ENCODE results near the gene RNF11.
"Not testable (repeated sequence)": the region's sequence is repeated elsewhere in the genome, so short reads cannot be mapped to it uniquely, and the experiment has no call there.

The RNF11 gene

DNA sequence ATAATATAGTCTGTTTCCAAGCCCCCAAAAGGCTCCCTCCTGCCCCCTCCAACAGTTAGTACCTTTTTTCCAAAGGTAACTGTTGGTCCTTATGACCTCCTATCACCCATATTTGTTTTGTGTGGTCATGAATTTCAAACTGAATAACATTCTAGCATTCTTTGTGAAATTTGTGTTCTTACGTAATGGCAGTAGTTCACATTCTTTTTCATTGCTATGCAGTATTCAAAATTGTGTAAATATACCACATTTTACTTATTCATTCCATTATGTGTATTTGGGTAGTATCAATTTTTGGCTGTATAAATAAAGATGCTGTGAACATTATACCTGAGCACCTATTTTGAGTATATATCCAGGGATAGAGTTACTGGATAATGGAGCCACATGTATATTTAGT lies 13.4 kb downstream of the RNF11 start:
- H3K27ac Mint-ChIP-seq = no peak overlapping the region
- H3K36me3 Mint-ChIP-seq (ENCODE audit: low read depth) = peaks cover 13% of the 10 kb centered on the region
- TF ChIP-seq, protein P1, sequence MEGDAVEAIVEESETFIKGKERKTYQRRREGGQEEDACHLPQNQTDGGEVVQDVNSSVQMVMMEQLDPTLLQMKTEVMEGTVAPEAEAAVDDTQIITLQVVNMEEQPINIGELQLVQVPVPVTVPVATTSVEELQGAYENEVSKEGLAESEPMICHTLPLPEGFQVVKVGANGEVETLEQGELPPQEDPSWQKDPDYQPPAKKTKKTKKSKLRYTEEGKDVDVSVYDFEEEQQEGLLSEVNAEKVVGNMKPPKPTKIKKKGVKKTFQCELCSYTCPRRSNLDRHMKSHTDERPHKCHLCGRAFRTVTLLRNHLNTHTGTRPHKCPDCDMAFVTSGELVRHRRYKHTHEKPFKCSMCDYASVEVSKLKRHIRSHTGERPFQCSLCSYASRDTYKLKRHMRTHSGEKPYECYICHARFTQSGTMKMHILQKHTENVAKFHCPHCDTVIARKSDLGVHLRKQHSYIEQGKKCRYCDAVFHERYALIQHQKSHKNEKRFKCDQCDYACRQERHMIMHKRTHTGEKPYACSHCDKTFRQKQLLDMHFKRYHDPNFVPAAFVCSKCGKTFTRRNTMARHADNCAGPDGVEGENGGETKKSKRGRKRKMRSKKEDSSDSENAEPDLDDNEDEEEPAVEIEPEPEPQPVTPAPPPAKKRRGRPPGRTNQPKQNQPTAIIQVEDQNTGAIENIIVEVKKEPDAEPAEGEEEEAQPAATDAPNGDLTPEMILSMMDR (IDR thresholded peaks at IDR 0.05; ENCODE audit: unreplicated experiment in 3 of 3) = no peak
- peaks cover 5% of the 10 kb centered on the region for H3K4me1 Mint-ChIP-seq
- no peak overlapping the region for H3K4me3 Mint-ChIP-seq
- H3K9me3 Mint-ChIP-seq = no peaks in the 10 kb centered on the region
- H3K27me3 Mint-ChIP-seq (ENCODE audit: low read depth) = no peaks in the 10 kb centered on the region

GRCh38 chr1:51250729-51251128 lies 14.7 kb downstream of the RNF11 start:
- H3K27me3 Mint-ChIP-seq (ENCODE audit: low read depth); H3K27ac Mint-ChIP-seq; H3K4me1 Mint-ChIP-seq; H3K9me3 Mint-ChIP-seq; H3K4me3 Mint-ChIP-seq: not testable (repeated sequence)
- peaks cover 13% of the 10 kb centered on the region for H3K36me3 Mint-ChIP-seq (ENCODE audit: low read depth)

- H3K27me3 Mint-ChIP-seq (ENCODE audit: low read depth) = not testable (repeated sequence)
Measured at GRCh38 chr1:51251165-51251564, 15.1 kb downstream of the RNF11 start.

GRCh38 chr1:51252366-51252765 lies 16.3 kb downstream of the RNF11 start:
- Mint-ChIP-seq H3K27ac (no peak overlapping the region), H3K4me1 (peaks cover 7% of the 10 kb centered on the region)

More at GRCh38 chr1:51251165-51251564, 15.1 kb downstream of the RNF11 start:
- H3K36me3 Mint-ChIP-seq (ENCODE audit: low read depth) = peaks cover 13% of the 10 kb centered on the region
- not testable (repeated sequence) for H3K9me3 Mint-ChIP-seq, H3K4me1 Mint-ChIP-seq, H3K27ac Mint-ChIP-seq, H3K4me3 Mint-ChIP-seq

DNA sequence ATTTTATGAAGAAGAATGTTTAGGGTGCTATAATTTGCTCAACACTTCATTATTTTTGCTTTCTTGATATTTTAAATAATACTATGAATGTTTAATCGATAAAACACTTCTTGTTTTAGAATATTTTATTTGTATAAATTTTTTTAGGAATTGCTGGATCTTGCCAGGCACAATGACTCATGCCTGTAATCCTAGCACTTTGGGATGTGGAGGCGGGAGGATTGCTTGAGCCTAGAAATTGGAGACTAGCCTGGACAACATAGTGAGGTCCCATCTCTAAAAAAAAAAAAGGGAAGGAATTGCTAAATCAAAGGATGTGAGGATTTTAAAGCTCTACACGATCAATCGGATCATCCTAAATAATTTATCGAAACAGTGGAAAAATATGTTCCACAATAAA lies 17.6 kb downstream of the RNF11 start:
- TF ChIP-seq, protein P1 (IDR thresholded peaks at IDR 0.05; ENCODE audit: unreplicated experiment in 3 of 3) = no peak

More at GRCh38 chr1:51252366-51252765, 16.3 kb downstream of the RNF11 start:
- Mint-ChIP-seq H3K9me3 (no peaks in the 10 kb centered on the region), H3K4me3 (no peak overlapping the region), H3K27me3 (ENCODE audit: low read depth) (no peaks in the 10 kb centered on the region), H3K36me3 (ENCODE audit: low read depth) (peaks cover 13% of the 10 kb centered on the region)
- TF ChIP-seq, protein P1 (IDR thresholded peaks at IDR 0.05; ENCODE audit: unreplicated experiment in 3 of 3) = no peak

GRCh38 chr1:51255331-51255730 lies 19.3 kb downstream of the RNF11 start:
- no peak overlapping the region for H3K4me3 Mint-ChIP-seq
- no peak overlapping the region for H3K27ac Mint-ChIP-seq
- H3K27me3 Mint-ChIP-seq (ENCODE audit: low read depth) = no peaks in the 10 kb centered on the region
- H3K9me3 Mint-ChIP-seq = no peaks in the 10 kb centered on the region
- peaks cover 28% of the 10 kb centered on the region for H3K4me1 Mint-ChIP-seq
- TF ChIP-seq, protein P1 (IDR thresholded peaks at IDR 0.05; ENCODE audit: unreplicated experiment in 3 of 3) = no peak
- H3K36me3 Mint-ChIP-seq (ENCODE audit: low read depth) = peaks cover 10% of the 10 kb centered on the region

More for the DNA sequence above, 17.6 kb downstream of the RNF11 start:
- no peaks in the 10 kb centered on the region for H3K27me3 Mint-ChIP-seq (ENCODE audit: low read depth)
- H3K36me3 Mint-ChIP-seq (ENCODE audit: low read depth) = peaks cover 13% of the 10 kb centered on the region
- no peaks in the 10 kb centered on the region for H3K9me3 Mint-ChIP-seq
- H3K4me1 Mint-ChIP-seq = peaks cover 15% of the 10 kb centered on the region
- no peak overlapping the region for H3K27ac Mint-ChIP-seq
- no peak overlapping the region for H3K4me3 Mint-ChIP-seq

- H3K4me1 Mint-ChIP-seq = peaks cover 47% of the 10 kb centered on the region
- H3K4me3 Mint-ChIP-seq = no peak overlapping the region
- TF ChIP-seq, protein P1 (IDR thresholded peaks at IDR 0.05; ENCODE audit: unreplicated experiment in 3 of 3) = no peak
- H3K36me3 Mint-ChIP-seq (ENCODE audit: low read depth) = no peaks in the 10 kb centered on the region
- no peaks in the 10 kb centered on the region for H3K9me3 Mint-ChIP-seq
- H3K27me3 Mint-ChIP-seq (ENCODE audit: low read depth) = no peaks in the 10 kb centered on the region
- H3K27ac Mint-ChIP-seq = peak overlapping the region in 1 of 3 experiments; percentile 32
Measured at GRCh38 chr1:51263147-51263877, 27.2 kb downstream of the RNF11 start.
